Liver (tissue), 9 donors: ENCODE data around the gene LRRC74B. TPM values are rescaled to one million over a fixed set of nuclear protein-coding genes. Genes with fewer than 3 reads are reported as not detected.

Experiments
- DNase-seq: peaks from one replicate; pipeline ENCODE4 v3.0.0-alpha.2; 2017; ENCODE audit warnings: low spot score
- H3K27ac ChIP-seq, 2 donors: one replicate each; pipeline ENCODE4 v1.7.0; 2013; ENCODE audit warnings: inconsistent platforms in 2 of 2, low read length in 2 of 2, control low read depth in 1 of 2, low read depth in 1 of 2, mild to moderate bottlenecking in 1 of 2
- H3K27me3 ChIP-seq, 4 donors: one replicate each; pipeline versions ENCODE4 v1.6.1 to v1.7.0; 2013; ENCODE audit warnings: low read length in 3 of 4, inconsistent platforms in 1 of 4, mild to moderate bottlenecking in 1 of 4, moderate library complexity in 1 of 4; ENCODE audit not compliant: control insufficient read depth in 4 of 4, insufficient read depth in 4 of 4
- H3K36me3 ChIP-seq, 4 donors: one replicate each; pipeline versions ENCODE4 v1.6.1 to v1.7.0; 2013; ENCODE audit warnings: low read length in 3 of 4, mild to moderate bottlenecking in 3 of 4, low read depth in 1 of 4, moderate library complexity in 1 of 4; ENCODE audit not compliant: control insufficient read depth in 4 of 4, insufficient read depth in 3 of 4
- H3K4me1 ChIP-seq, 4 donors: one replicate each; pipeline versions ENCODE4 v1.6.1 to v1.7.0; 2013; ENCODE audit warnings: low read length in 3 of 4, mild to moderate bottlenecking in 3 of 4, moderate library complexity in 1 of 4; ENCODE audit not compliant: control insufficient read depth in 4 of 4, insufficient read depth in 4 of 4
- H3K4me3 ChIP-seq, 3 donors: one replicate each; pipeline versions ENCODE4 v1.6.1 to v1.7.0; 2013; ENCODE audit warnings: low read length in 3 of 3, control low read depth in 1 of 3, low read depth in 1 of 3, mild to moderate bottlenecking in 1 of 3
- H3K9ac ChIP-seq, 2 donors: one replicate each; pipeline ENCODE4 v1.7.0; 2013; ENCODE audit warnings: low read length in 2 of 2, mild to moderate bottlenecking in 2 of 2, moderate library complexity in 2 of 2, control low read depth in 1 of 2, low read depth in 1 of 2
- H3K9me3 ChIP-seq, 4 donors: one replicate each; pipeline versions ENCODE4 v1.6.1 to v1.7.0; 2013; ENCODE audit warnings: low read length in 3 of 4; ENCODE audit not compliant: control insufficient read depth in 4 of 4
- ATF3 ChIP-seq: IDR thresholded peaks from 2 replicates; pipeline ENCODE4 v1.6.1; 2016; ENCODE audit warnings: antibody characterized with exemption
- CTCF ChIP-seq: fragments of 150-350 bp; IDR thresholded peaks from 2 replicates; pipeline ENCODE4 v1.5.1; 2017; ENCODE audit warnings: improper control_type of control experiment, low read depth, low read length; ENCODE audit not compliant: missing input control
- EGR1 ChIP-seq, 2 donors: IDR thresholded peaks; 2 replicates each; pipeline ENCODE4 v1.6.1; 2016 to 2018; ENCODE audit warnings: antibody characterized with exemption in 2 of 2, low read depth in 2 of 2
- FOXA1 ChIP-seq: IDR thresholded peaks from 2 replicates; pipeline ENCODE4 v1.6.1; 2016; ENCODE audit warnings: antibody characterized with exemption
- FOXA2 ChIP-seq: IDR thresholded peaks from 2 replicates; pipeline ENCODE4 v1.6.1; 2016; ENCODE audit warnings: antibody characterized with exemption
- GABPA ChIP-seq, 2 donors: IDR thresholded peaks in 1 of 2; conservative IDR thresholded peaks in 1 of 2; 2 replicates each; pipeline ENCODE4 v1.6.1; 2016; ENCODE audit warnings: antibody characterized with exemption in 2 of 2, mild to moderate bottlenecking in 1 of 2, moderate library complexity in 1 of 2
- HNF4A ChIP-seq, 2 donors: conservative IDR thresholded peaks; 2 replicates each; pipeline ENCODE4 v1.6.1; 2016; ENCODE audit warnings: antibody characterized with exemption in 2 of 2, mild to moderate bottlenecking in 2 of 2
- HNF4G ChIP-seq: IDR thresholded peaks from 2 replicates; pipeline ENCODE4 v1.6.1; 2016; ENCODE audit warnings: antibody characterized with exemption
- JUND ChIP-seq, 2 donors: IDR thresholded peaks; 2 replicates each; pipeline ENCODE4 v1.6.1; 2016; ENCODE audit warnings: antibody characterized with exemption in 2 of 2
- MAX ChIP-seq: IDR thresholded peaks from 2 replicates; pipeline ENCODE4 v1.6.1; 2016; ENCODE audit warnings: antibody characterized with exemption
- NR2F2 ChIP-seq: IDR thresholded peaks from 2 replicates; pipeline ENCODE4 v1.6.1; 2016; ENCODE audit warnings: antibody characterized with exemption
- RAD21 ChIP-seq, 2 donors: IDR thresholded peaks; 2 replicates each; pipeline ENCODE4 v1.6.1; 2016; ENCODE audit warnings: antibody characterized with exemption in 2 of 2, mild to moderate bottlenecking in 2 of 2
- REST ChIP-seq: IDR thresholded peaks from 2 replicates; pipeline ENCODE4 v1.6.1; 2016; ENCODE audit warnings: antibody characterized with exemption, mild to moderate bottlenecking
- RXRA ChIP-seq, 2 donors: IDR thresholded peaks; 2 replicates each; pipeline ENCODE4 v1.6.1; 2017 to 2018; ENCODE audit warnings: antibody characterized with exemption in 2 of 2, mild to moderate bottlenecking in 1 of 2
- SP1 ChIP-seq: IDR thresholded peaks from 2 replicates; pipeline ENCODE4 v1.6.1; 2018; ENCODE audit warnings: antibody characterized with exemption, mild to moderate bottlenecking
- TAF1 ChIP-seq: conservative IDR thresholded peaks from 2 replicates; pipeline ENCODE4 v1.6.1; 2016; ENCODE audit warnings: antibody characterized with exemption, mild to moderate bottlenecking
- YY1 ChIP-seq: IDR thresholded peaks from 2 replicates; pipeline ENCODE4 v1.6.1; 2016; ENCODE audit warnings: antibody characterized with exemption, mild to moderate bottlenecking
- ZBTB33 ChIP-seq: IDR thresholded peaks from 2 replicates; pipeline ENCODE4 v1.6.1; 2016; ENCODE audit warnings: antibody characterized with exemption
- WGBS: extraction: QIAGEN DNeasy Blood & Tissue Kit; methylation state at CpG from one replicate; pipeline ENCODE4 v1.1.7; 2013; 5-methylcytosine and 5-hydroxymethylcytosine counted together
- polyA plus RNA-seq, 2 donors: library from polyadenylated mRNA; stranded (reverse) in 1 of 2; unstranded in 1 of 2; fragments of 200-250 nt in 1 of 2; fragments of >200 nt in 1 of 2; fragmentation: Nextera tagmentation in 1 of 2; extraction: Ambion mirVana in 1 of 2; gene quantifications; one replicate each; pipeline versions ENCODE4 v1.2.1 to v1.2.3, GENCODE V29; 2013 to 2015
- total RNA-seq, 2 donors: library from RNA; depleted of rRNA; stranded (reverse); fragments of >200 nt; gene quantifications; one replicate each; pipeline ENCODE4 v1.2.3, GENCODE V29; 2014
- donor health status: healthy.
- donor health status: healthy.
- donor health status: healthy.
- donor health status: healthy.
- donor health status: healthy.

The LRRC74B gene
- total and polyA plus RNA-seq, 4 donors: not detected

GRCh38 chr22:21105294-21105693, 59.5 kb downstream of the LRRC74B start:
- no peak overlapping the region for H3K27ac ChIP-seq
- TF ChIP-seq ZBTB33 (no peak), SP1 (no peak), CTCF (no peak), HNF4A (conservative IDR thresholded peaks at IDR 0.05) (no peak), YY1 (no peak), MAX (no peak), EGR1 (IDR thresholded peaks at IDR 0.05; ENCODE audit: low read depth in 2 of 2) (no peak), GABPA (IDR thresholded peaks at IDR 0.05 in 1 of 2, conservative IDR thresholded peaks at IDR 0.05 in 1 of 2) (no peak), HNF4G (no peak), ATF3 (no peak), REST (no peak), JUND (IDR thresholded peaks at IDR 0.05) (no peak), FOXA2 (no peak), TAF1 (no peak), NR2F2 (no peak), RAD21 (IDR thresholded peaks at IDR 0.05) (no peak), RXRA (IDR thresholded peaks at IDR 0.05) (no peak)
- peaks cover 0 to 3% (median 1%) of the 10 kb centered on the region in 4 donors for H3K4me1 ChIP-seq
- H3K27me3 ChIP-seq: no peaks in the 10 kb centered on the region
- H3K4me3 ChIP-seq: no peak overlapping the region
- no peak for DNase-seq
- H3K9me3 ChIP-seq: no peaks in the 10 kb centered on the region
- WGBS: 82% methylated on average over 2 of the region's 2 CpGs
- no peaks in the 10 kb centered on the region for H3K36me3 ChIP-seq
- H3K9ac ChIP-seq: no peak overlapping the region

GRCh38 chr22:21106000-21106399, 60.3 kb downstream of the LRRC74B start:
- Histone ChIP-seq H3K4me1 (peaks cover 0 to 3% (median 1%) of the 10 kb centered on the region in 4 donors), H3K27ac (no peak overlapping the region), H3K9me3 (no peaks in the 10 kb centered on the region), H3K27me3 (no peaks in the 10 kb centered on the region), H3K9ac (no peak overlapping the region), H3K36me3 (no peaks in the 10 kb centered on the region), H3K4me3 (no peak overlapping the region)
- 80% methylated on average over 5 of the region's 5 CpGs for WGBS
- DNase-seq: no peak
- no peak for TF ChIP-seq SP1
- TF ChIP-seq ZBTB33: no peak
- TF ChIP-seq RAD21 (IDR thresholded peaks at IDR 0.05): no peak
- TF ChIP-seq HNF4A (conservative IDR thresholded peaks at IDR 0.05): no peak
- TF ChIP-seq GABPA (IDR thresholded peaks at IDR 0.05 in 1 of 2, conservative IDR thresholded peaks at IDR 0.05 in 1 of 2): no peak
- TF ChIP-seq RXRA (IDR thresholded peaks at IDR 0.05): no peak
- no peak for TF ChIP-seq EGR1 (IDR thresholded peaks at IDR 0.05; ENCODE audit: low read depth in 2 of 2)
- TF ChIP-seq JUND (IDR thresholded peaks at IDR 0.05): no peak
- TF ChIP-seq MAX: no peak
- no peak for TF ChIP-seq CTCF
- no peak for TF ChIP-seq FOXA1
- no peak for TF ChIP-seq FOXA2
- TF ChIP-seq TAF1: no peak
- no peak for TF ChIP-seq HNF4G
- no peak for TF ChIP-seq YY1
